Breast epithelium (tissue), 3 donors: Measurements from ENCODE around the gene BTRC.

Source experiments
- CTCF ChIP-seq, 3 donors: fragments of 450-650 bp; IDR thresholded peaks; one replicate each; pipeline ENCODE4 v1.5.1; 2016 to 2017; ENCODE audit warnings: antibody characterized with exemption in 3 of 3, mild to moderate bottlenecking in 3 of 3, moderate library complexity in 3 of 3
- POLR2A ChIP-seq: fragments of 450-650 bp; IDR thresholded peaks from one replicate; pipeline ENCODE4 v1.6.1; 2016; ENCODE audit warnings: antibody characterized with exemption, mild to moderate bottlenecking, moderate library complexity
- POLR2AphosphoS5 ChIP-seq, 3 donors: sonication (generic); formaldehyde crosslinking; IDR thresholded peaks; one replicate each; pipeline ENCODE4 v1.6.1; 2017; ENCODE audit warnings: antibody characterized with exemption in 3 of 3

- TF ChIP-seq CTCF (IDR thresholded peaks at IDR 0.05) (no peak), POLR2A (no peak), POLR2AphosphoS5 (IDR thresholded peaks at IDR 0.05) (no peak)
Measured at GRCh38 chr10:101405001-101405400, 51.0 kb downstream of the BTRC start.
